HUES48 (cell line): ENCODE data around the gene TMEM179B.
"Not testable (repeated sequence)": the region's sequence is repeated elsewhere in the genome, so short reads cannot be mapped to it uniquely, and the experiment has no call there.

Source experiments
- H3K27ac ChIP-seq: one replicate; pipeline ENCODE4 v1.7.0; 2013; ENCODE audit warnings: low read depth, low read length, inconsistent platforms
- H3K27me3 ChIP-seq: 2 replicates; pipeline ENCODE4 v1.6.1; 2013; ENCODE audit warnings: mild to moderate bottlenecking, low read length; ENCODE audit not compliant: control insufficient read depth, insufficient read depth
- H3K36me3 ChIP-seq: 2 replicates; pipeline ENCODE4 v1.6.1; 2013; ENCODE audit warnings: low read length; ENCODE audit not compliant: control insufficient read depth, insufficient read depth
- H3K4me1 ChIP-seq: 2 replicates; pipeline ENCODE4 v1.6.1; 2013; ENCODE audit warnings: mild to moderate bottlenecking, low read length; ENCODE audit not compliant: control insufficient read depth, insufficient read depth
- H3K4me3 ChIP-seq: 2 replicates; pipeline ENCODE4 v1.5.1; 2013; ENCODE audit warnings: mild to moderate bottlenecking, low read depth, low read length
- H3K9ac ChIP-seq: 2 replicates; pipeline ENCODE4 v1.6.1; 2013; ENCODE audit warnings: mild to moderate bottlenecking, low read depth, low read length, moderate library complexity
- H3K9me3 ChIP-seq: 2 replicates; pipeline ENCODE4 v1.6.1; 2013; ENCODE audit warnings: low read length; ENCODE audit not compliant: control insufficient read depth, insufficient read depth

Gene TMEM179B

GRCh38 chr11:62810748-62811147 lies 23.5 kb downstream of the TMEM179B start:
- Histone ChIP-seq H3K9me3 (no peaks in the 10 kb centered on the region), H3K4me3 (no peak overlapping the region), H3K4me1 (no peaks in the 10 kb centered on the region), H3K27me3 (no peaks in the 10 kb centered on the region), H3K36me3 (peaks cover 1% of the 10 kb centered on the region), H3K27ac (no peak overlapping the region), H3K9ac (no peak overlapping the region)

GRCh38 chr11:62811659-62812058 lies 24.5 kb downstream of the TMEM179B start:
- Histone ChIP-seq H3K27me3 (no peaks in the 10 kb centered on the region), H3K4me1 (no peaks in the 10 kb centered on the region), H3K27ac (no peak overlapping the region), H3K4me3 (no peak overlapping the region), H3K36me3 (peaks cover 6% of the 10 kb centered on the region), H3K9me3 (no peaks in the 10 kb centered on the region), H3K9ac (no peak overlapping the region)

GRCh38 chr11:62816557-62816956 lies 29.4 kb downstream of the TMEM179B start:
- H3K9ac ChIP-seq = no peak overlapping the region
- H3K4me3 ChIP-seq = no peak overlapping the region
- no peak overlapping the region for H3K27ac ChIP-seq
- no peaks in the 10 kb centered on the region for H3K4me1 ChIP-seq
- peaks cover 29% of the 10 kb centered on the region for H3K36me3 ChIP-seq
- no peaks in the 10 kb centered on the region for H3K27me3 ChIP-seq
- H3K9me3 ChIP-seq = no peaks in the 10 kb centered on the region

- no peak overlapping the region for H3K9ac ChIP-seq
- no peak overlapping the region for H3K4me3 ChIP-seq
- H3K27me3 ChIP-seq = no peaks in the 10 kb centered on the region
- H3K4me1 ChIP-seq = no peaks in the 10 kb centered on the region
- no peak overlapping the region for H3K27ac ChIP-seq
- H3K9me3 ChIP-seq = no peaks in the 10 kb centered on the region
- H3K36me3 ChIP-seq = peaks cover 35% of the 10 kb centered on the region
Observed at GRCh38 chr11:62817129-62817528, 29.9 kb downstream of the TMEM179B start.

- no peaks in the 10 kb centered on the region for H3K27me3 ChIP-seq
- H3K27ac ChIP-seq = no peak overlapping the region
- no peak overlapping the region for H3K4me3 ChIP-seq
- no peaks in the 10 kb centered on the region for H3K9me3 ChIP-seq
- no peak overlapping the region for H3K9ac ChIP-seq
- no peaks in the 10 kb centered on the region for H3K4me1 ChIP-seq
- H3K36me3 ChIP-seq = peaks cover 75% of the 10 kb centered on the region
Observed at GRCh38 chr11:62823677-62824076, 36.5 kb downstream of the TMEM179B start.

GRCh38 chr11:62828130-62828529 lies 40.9 kb downstream of the TMEM179B start:
- H3K9ac ChIP-seq, H3K4me1 ChIP-seq, H3K9me3 ChIP-seq, H3K27me3 ChIP-seq, H3K27ac ChIP-seq, H3K4me3 ChIP-seq: not testable (repeated sequence)
- H3K36me3 ChIP-seq = peaks cover 57% of the 10 kb centered on the region

GRCh38 chr11:62830904-62831519 lies 43.8 kb downstream of the TMEM179B start:
- peak overlapping the region; percentile 94 for H3K27ac ChIP-seq
- no peaks in the 10 kb centered on the region for H3K9me3 ChIP-seq
- H3K4me1 ChIP-seq = peaks cover 3% of the 10 kb centered on the region; the same call in 1 of the 2 replicates
- H3K36me3 ChIP-seq = peaks cover 57% of the 10 kb centered on the region
- no peaks in the 10 kb centered on the region for H3K27me3 ChIP-seq
- peak overlapping the region; percentile 56; the same call in 1 of the 2 replicates for H3K9ac ChIP-seq
- peak overlapping the region; percentile 87 for H3K4me3 ChIP-seq

- H3K9ac ChIP-seq = peak within 1 kb of the TSS; percentile 92
- H3K27ac ChIP-seq = peak within 1 kb of the TSS; percentile 94
- H3K36me3 ChIP-seq = peaks cover 62% of the 10 kb centered on the region
- H3K4me3 ChIP-seq = peak within 1 kb of the TSS; percentile 87
- H3K27me3 ChIP-seq = no peaks in the 10 kb centered on the region
- H3K4me1 ChIP-seq = peaks cover 3% of the 10 kb centered on the region; the same call in 1 of the 2 replicates
- H3K9me3 ChIP-seq = no peaks in the 10 kb centered on the region
Observed at GRCh38 chr11:62831520-62832335, 44.5 kb downstream of the TMEM179B start, which contains the start of gene STX5. Gene STX5, minus strand, starts transcription at chr11:62832051. Its CDS starts 808 bp downstream, at chr11:62831243.

- Histone ChIP-seq H3K36me3 (peaks cover 59% of the 10 kb centered on the region), H3K9me3 (no peaks in the 10 kb centered on the region), H3K4me1 (peaks cover 3% of the 10 kb centered on the region; the same call in 1 of the 2 replicates), H3K4me3 (peak within 1 kb of the TSS; percentile 87), H3K27me3 (no peaks in the 10 kb centered on the region), H3K9ac (peak within 1 kb of the TSS; percentile 92), H3K27ac (peak within 1 kb of the TSS; percentile 94)
Observed at GRCh38 chr11:62832336-62833234, 45.4 kb downstream of the TMEM179B start, which contains the start of gene TEX54. Gene TEX54, minus strand, starts transcription at chr11:62832841.

- Histone ChIP-seq H3K4me3 (no peak overlapping the region), H3K27ac (no peak overlapping the region), H3K9me3 (no peaks in the 10 kb centered on the region), H3K36me3 (peaks cover 50% of the 10 kb centered on the region), H3K4me1 (peaks cover 3% of the 10 kb centered on the region; the same call in 1 of the 2 replicates), H3K27me3 (no peaks in the 10 kb centered on the region), H3K9ac (no peak overlapping the region)
Observed at GRCh38 chr11:62835336-62835735, 48.1 kb downstream of the TMEM179B start.
